IPS DF 6.9 (cell line): ENCODE results near the gene LZTS2.

Source experiments
- DNase-seq: peaks from one replicate; pipeline ENCODE4 v3.0.0-alpha.2; 2013; ENCODE audit warnings: low read depth, low spot score
- H3K27ac ChIP-seq: one replicate; pipeline ENCODE4 v1.5.1; 2013; ENCODE audit warnings: low read length, control low read depth
- H3K27me3 ChIP-seq: 2 replicates; pipeline ENCODE4 v1.6.1; 2013; ENCODE audit warnings: mild to moderate bottlenecking, low read length; ENCODE audit not compliant: control insufficient read depth, insufficient read depth
- H3K36me3 ChIP-seq: 2 replicates; pipeline ENCODE4 v1.6.1; 2013; ENCODE audit warnings: low read length; ENCODE audit not compliant: control insufficient read depth, insufficient read depth
- H3K4me1 ChIP-seq: 2 replicates; pipeline ENCODE4 v1.6.1; 2013; ENCODE audit warnings: low read length; ENCODE audit not compliant: control insufficient read depth, insufficient read depth
- H3K4me3 ChIP-seq: 2 replicates; pipeline ENCODE4 v1.5.1; 2013; ENCODE audit warnings: mild to moderate bottlenecking, low read length
- H3K9me3 ChIP-seq: 2 replicates; pipeline ENCODE4 v1.6.1; 2013; ENCODE audit warnings: low read length, inconsistent platforms; ENCODE audit not compliant: control insufficient read depth, insufficient read depth
- WGBS: extraction: QIAGEN DNeasy Blood & Tissue Kit; methylation state at CpG from one replicate; pipeline ENCODE4 v1.1.7; 2013; ENCODE audit warnings: mixed read lengths, missing lambda C conversion rate; ENCODE audit not compliant: insufficient read length, insufficient coverage; 5-methylcytosine and 5-hydroxymethylcytosine counted together

The LZTS2 gene

DNA sequence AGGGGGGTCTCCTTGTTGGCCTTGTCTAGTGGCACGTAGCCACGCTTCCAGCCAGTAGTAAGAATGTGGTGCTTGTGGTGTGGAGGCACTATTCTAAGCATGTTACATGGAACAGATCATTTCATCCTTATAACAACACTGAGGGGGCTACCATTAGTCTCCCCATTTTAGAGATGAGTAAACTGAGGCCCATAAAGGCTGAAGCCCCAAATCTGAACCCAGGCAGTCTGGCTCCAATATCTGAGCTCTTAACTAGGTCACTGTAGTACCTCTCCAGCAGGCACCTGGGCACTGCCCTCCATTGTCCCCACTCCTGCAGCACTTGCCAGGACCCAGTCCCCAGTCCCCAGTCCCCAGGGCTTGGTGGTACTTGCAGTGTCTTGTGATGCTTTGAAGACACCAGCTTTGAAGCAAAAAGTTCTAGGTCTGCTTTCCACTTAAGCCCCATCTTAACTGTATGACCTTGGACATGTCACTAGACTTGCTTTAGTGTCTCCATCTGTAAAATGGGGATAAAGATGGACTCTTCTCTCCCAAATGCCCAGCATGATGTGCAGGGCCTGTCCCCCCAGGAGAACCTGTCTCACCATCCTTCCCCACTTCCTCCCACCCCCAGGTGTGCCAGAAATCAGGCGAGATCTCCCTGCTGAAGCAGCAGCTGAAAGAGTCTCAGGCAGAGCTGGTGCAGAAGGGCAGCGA is 6.4 kb downstream of the LZTS2 start:
- H3K4me1 ChIP-seq = peaks cover 1% of the 10 kb centered on the region; the same call in 1 of the 2 replicates
- DNase-seq = no peak
- H3K36me3 ChIP-seq = peaks cover 32% of the 10 kb centered on the region
- no peak overlapping the region for H3K27ac ChIP-seq
- no peak overlapping the region for H3K4me3 ChIP-seq
- no peaks in the 10 kb centered on the region for H3K9me3 ChIP-seq
- WGBS = no CpG with 5 or more reads among the region's 4 CpGs
- H3K27me3 ChIP-seq = no peaks in the 10 kb centered on the region

DNA sequence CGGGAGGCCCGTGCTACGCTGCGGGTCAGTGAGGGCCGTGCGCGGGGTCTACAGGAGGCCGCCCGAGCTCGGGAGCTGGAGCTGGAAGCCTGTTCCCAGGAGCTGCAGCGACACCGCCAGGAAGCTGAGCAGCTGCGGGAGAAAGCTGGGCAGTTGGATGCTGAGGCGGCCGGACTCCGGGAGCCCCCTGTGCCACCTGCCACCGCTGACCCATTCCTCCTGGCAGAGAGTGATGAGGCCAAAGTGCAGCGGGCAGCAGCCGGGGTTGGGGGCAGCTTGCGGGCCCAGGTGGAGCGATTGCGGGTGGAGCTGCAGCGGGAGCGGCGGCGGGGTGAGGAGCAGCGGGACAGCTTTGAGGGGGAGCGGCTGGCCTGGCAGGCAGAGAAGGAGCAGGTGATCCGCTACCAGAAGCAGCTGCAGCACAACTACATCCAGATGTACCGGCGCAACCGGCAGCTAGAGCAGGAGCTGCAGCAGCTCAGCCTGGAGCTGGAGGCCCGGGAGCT is 7.0 kb downstream of the LZTS2 start:
- Histone ChIP-seq H3K27me3 (no peaks in the 10 kb centered on the region), H3K27ac (no peak overlapping the region), H3K36me3 (peaks cover 32% of the 10 kb centered on the region), H3K9me3 (no peaks in the 10 kb centered on the region), H3K4me1 (0 out of 2 replicates have a peak, but pooled peaks cover 1% of the 10 kb centered on the region), H3K4me3 (no peak overlapping the region)
- DNase-seq = no peak
- no CpG with 5 or more reads among the region's 33 CpGs for WGBS

DNA sequence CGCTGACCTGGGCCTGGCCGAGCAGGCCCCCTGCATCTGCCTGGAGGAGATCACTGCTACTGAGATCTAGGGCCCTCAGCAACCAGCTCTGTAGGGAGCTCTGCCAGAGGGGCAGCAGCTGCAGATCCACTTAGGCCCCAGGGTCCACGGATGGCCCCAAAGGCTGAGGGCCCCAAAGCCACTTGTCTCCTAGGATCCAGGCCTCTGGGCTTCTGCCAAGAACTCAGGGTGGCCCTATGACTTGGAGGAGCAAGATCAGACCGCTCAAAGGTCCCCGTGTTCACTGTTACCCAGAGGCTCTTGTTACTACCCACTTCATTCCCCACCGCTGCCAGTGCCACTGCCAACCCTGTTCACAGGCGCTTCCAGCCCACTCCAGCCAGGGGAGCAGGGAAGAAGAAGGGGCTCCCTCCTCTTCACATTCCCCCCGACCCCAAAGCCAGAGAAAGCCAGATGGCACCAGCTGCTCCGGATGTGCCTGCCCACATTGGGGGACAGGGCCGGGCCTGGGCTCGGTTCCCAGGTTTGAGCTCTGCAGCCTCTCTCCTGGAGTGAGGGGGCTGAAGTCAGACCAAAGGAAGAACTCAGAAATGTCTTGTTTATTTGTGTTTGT is 7.6 kb downstream of the LZTS2 start:
- no peak overlapping the region for H3K4me3 ChIP-seq
- no peaks in the 10 kb centered on the region for H3K9me3 ChIP-seq
- no peaks in the 10 kb centered on the region for H3K27me3 ChIP-seq
- H3K36me3 ChIP-seq = peaks cover 32% of the 10 kb centered on the region
- no peak overlapping the region for H3K27ac ChIP-seq
- 0 out of 2 replicates have a peak, but pooled peaks cover 1% of the 10 kb centered on the region for H3K4me1 ChIP-seq
- DNase-seq = no peak
- WGBS = no CpG with 5 or more reads among the region's 11 CpGs

DNA sequence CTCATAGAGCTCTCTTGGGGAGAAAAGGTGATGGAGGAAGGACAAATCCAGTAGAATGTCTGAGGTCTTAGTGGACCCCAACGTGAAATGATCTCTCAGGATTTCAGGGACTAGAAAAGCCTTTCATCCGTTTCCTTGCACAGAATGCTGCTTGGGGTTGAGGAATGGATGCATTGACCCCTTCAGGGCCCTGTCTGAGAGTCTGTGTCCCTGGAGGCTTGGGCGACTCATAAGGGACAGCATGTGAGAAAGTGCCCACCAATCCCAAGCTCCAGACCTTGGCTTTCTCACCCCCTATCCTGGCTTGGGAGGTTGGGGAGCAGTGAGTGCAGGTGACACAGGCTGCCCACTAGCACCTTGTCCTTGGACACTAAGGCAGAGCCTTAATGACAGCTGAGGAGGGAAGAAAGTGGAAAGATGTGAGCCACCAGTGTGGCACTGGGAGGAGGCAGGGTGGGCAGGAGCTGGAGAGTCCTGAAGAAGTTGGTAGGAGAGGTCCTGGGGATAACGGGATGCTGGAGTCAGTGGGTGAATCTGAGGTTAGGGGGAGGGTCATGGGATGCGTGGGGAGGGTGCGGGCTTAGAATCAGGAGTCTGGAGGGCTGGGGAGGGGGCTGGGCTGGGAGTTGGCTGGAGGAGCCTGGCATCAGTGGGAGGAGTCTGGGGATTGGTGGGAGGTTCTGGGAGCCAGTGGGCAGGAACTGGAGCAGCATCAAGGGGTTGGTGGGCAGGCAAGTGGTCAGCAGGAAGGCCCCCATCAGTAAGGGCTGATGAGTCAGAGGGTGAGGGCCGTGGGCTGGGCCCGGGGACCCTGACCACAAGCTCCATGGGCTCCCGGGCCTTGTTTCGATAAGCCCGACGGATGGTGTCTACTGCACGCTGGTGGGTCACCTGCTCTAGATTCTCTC is 8.6 kb downstream of the LZTS2 start:
- H3K4me1 ChIP-seq = 0 out of 2 replicates have a peak, but pooled peaks cover 1% of the 10 kb centered on the region
- no peaks in the 10 kb centered on the region for H3K27me3 ChIP-seq
- H3K36me3 ChIP-seq = peaks cover 26% of the 10 kb centered on the region
- H3K4me3 ChIP-seq = no peak overlapping the region
- H3K27ac ChIP-seq = no peak overlapping the region
- no peak for DNase-seq
- H3K9me3 ChIP-seq = no peaks in the 10 kb centered on the region
- no CpG with 5 or more reads among the region's 13 CpGs for WGBS

DNA sequence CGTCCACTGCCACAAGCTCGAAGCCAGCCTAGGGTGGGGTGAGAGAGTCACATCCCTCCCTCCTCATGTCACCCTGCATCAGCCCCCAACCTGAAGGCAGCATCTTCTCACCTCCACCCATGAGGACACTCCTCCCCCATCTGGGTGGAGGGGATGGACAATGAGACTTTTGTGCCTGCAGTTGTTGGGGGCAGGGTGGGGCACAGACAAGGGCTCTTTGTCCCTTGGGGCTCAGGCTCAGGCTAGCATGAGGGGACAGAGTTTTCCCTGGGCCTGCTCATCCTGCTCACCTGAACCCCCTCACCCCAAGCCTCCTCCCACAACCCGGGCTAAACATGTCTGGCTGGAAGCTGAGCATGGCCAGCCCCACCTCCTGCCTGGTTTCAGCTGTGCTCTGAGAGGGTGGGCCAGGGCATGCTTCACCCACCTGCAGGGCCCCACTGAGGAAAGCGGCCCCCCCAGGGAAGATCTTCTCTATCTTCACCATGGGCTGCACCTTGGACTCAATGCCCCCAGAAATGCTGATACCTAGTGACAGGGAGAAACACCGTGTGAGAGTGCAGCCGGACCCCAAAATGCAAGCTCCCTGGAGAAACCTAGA is 9.3 kb downstream of the LZTS2 start:
- Histone ChIP-seq H3K36me3 (peaks cover 19% of the 10 kb centered on the region), H3K27ac (no peak overlapping the region), H3K4me3 (no peak overlapping the region), H3K9me3 (no peaks in the 10 kb centered on the region), H3K27me3 (no peaks in the 10 kb centered on the region), H3K4me1 (peaks cover 3% of the 10 kb centered on the region; the same call in 1 of the 2 replicates)
- no peak for DNase-seq
- WGBS = no CpG with 5 or more reads among the region's 6 CpGs

DNA sequence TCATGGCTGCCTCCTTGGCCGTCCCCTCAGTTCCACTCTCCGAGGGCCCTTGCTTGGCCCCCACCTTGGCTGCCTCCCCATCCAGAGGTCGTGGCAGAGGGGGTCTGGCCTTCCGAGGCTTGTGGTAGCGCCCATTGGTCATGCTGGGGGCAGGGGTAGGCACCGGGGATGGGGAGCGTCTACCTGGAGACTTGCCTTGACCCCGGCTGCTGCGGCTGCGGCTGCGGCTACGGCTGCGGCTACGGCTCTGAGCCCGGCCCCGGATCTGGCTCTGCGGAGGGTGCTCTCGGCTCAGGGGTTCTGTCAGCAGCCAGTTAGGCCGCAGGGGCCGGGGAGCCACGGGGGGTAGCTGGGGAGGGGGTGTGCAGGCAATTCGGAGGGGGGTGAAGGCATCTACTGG is 10.7 kb downstream of the LZTS2 start:
- WGBS = no CpG with 5 or more reads among the region's 22 CpGs
- Histone ChIP-seq H3K4me1 (peaks cover 3% of the 10 kb centered on the region; the same call in 1 of the 2 replicates), H3K27me3 (no peaks in the 10 kb centered on the region), H3K9me3 (no peaks in the 10 kb centered on the region), H3K36me3 (peaks cover 15% of the 10 kb centered on the region), H3K4me3 (no peak overlapping the region), H3K27ac (no peak overlapping the region)
- DNase-seq = no peak

DNA sequence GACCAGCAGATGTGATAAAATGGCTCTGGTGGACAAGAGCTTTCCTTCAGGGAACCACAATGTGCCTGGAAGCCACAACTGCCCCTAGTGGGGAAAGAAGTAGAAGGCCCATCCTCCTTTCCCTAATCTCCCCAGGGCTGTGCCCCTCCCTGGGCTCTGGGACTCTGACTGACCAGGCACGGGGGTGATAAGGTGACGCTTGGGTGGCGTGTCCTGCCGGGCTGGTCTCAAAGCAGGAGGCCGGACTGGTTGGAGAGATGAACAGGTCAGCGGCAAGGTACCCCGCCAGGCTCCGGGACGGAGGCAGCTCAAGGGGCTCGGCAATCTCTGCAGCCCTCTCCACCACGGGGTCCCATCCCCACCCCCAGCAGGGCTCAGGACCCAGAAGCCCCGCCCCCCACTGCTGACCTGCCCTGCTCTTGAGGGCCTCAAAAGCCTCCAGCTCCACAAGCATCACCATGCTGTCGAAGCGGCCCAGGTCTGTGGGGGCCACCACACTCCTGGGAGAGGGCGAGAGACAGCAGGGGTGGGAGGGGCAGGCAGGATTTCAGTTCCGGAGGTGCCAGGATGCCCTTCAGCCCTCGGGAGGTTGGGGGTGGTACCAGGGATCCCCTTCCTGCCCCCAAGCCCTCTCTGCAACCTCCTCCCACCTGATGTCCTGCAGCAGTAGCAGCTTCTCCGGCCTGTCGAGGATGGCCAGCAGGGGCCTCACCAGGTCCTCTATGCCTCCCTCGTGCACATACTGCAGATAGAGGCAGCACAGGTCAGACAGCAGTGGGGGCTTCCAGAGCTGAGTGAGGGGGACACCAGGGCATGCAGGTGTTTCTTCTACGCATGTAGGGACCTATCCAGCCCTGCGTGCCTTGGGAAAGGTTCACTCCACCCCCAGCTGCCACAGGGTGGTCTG is 12.2 kb downstream of the LZTS2 start:
- no peaks in the 10 kb centered on the region for H3K9me3 ChIP-seq
- H3K27ac ChIP-seq = no peak overlapping the region
- no CpG with 5 or more reads among the region's 22 CpGs for WGBS
- H3K4me3 ChIP-seq = no peak overlapping the region
- peaks cover 3% of the 10 kb centered on the region; the same call in 1 of the 2 replicates for H3K4me1 ChIP-seq
- peaks cover 1% of the 10 kb centered on the region; the same call in 1 of the 2 replicates for H3K36me3 ChIP-seq
- DNase-seq = no peak
- H3K27me3 ChIP-seq = peaks cover 1% of the 10 kb centered on the region; the same call in 1 of the 2 replicates

DNA sequence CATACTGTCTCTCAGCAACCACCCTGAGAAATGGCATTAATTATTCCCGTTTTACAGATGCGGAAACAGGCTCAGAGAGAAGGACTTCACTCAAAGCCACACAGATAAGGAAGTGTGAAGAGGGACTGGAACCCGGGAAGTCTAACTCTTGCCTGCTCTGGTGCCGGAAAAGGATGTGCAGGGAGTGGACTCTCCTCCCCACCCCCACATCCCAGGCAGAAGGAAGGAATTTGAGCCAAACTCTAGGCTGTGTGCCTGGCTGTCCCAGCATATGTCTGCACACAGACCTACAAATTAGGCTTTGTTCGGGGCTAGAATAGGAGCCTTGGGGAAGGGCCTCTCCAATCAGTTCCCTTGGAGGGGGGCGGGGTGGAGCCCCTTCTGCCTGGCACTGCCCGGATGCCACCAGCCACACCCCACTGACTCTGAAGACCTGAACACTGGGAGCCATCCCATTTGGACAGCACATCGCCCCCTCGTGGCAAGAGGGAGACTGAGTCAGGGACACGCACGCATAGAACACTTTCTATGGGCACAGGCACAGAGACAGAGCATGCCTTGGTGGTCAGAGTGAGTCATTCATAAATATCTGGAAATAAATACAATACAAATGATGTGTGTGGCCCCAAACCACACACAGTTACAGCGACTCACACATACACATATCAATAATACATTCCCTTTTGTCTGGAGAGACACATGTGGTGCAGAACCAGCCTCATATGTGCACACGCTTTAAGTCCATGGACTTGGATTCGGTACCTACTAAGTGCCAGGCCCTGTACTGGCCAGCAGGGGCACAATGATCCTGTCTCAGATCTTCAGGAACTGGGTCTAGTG is 13.1 kb downstream of the LZTS2 start:
- Histone ChIP-seq H3K36me3 (no peaks in the 10 kb centered on the region), H3K9me3 (no peaks in the 10 kb centered on the region), H3K4me1 (peaks cover 3% of the 10 kb centered on the region; the same call in 1 of the 2 replicates), H3K27ac (no peak overlapping the region), H3K27me3 (peaks cover 5% of the 10 kb centered on the region; the same call in 1 of the 2 replicates), H3K4me3 (no peak overlapping the region)
- no peak for DNase-seq
- WGBS = no CpG with 5 or more reads among the region's 14 CpGs
